Psoas muscle (tissue), 8 donors: Measurements from ENCODE around the gene MNAT1. TPM values are rescaled to one million over a fixed set of nuclear protein-coding genes. Genes with fewer than 3 reads are reported as not detected.

Experiments
- ATAC-seq, 4 donors: fragments of 200-7000 bp; cut with Tn5 transposase; one replicate each; pipeline ENCODE4 v1.9.1; 2020; ENCODE audit warnings: moderate library complexity in 3 of 4, mild to moderate bottlenecking in 2 of 4
- DNase-seq, 2 donors: peaks; one replicate each; pipeline ENCODE4 v3.0.0-alpha.2; 2020
- H3K27ac ChIP-seq: fragments of 200-600 bp; one replicate; pipeline ENCODE4 v1.8.0; 2022
- H3K27me3 ChIP-seq, 3 donors: fragments of 200-600 bp in 1 of 3; one replicate each; pipeline versions ENCODE4 v1.6.1 to v1.8.0; 2013 to 2022; ENCODE audit warnings: low read length in 2 of 3, mild to moderate bottlenecking in 2 of 3, moderate library complexity in 1 of 3; ENCODE audit not compliant: insufficient read depth in 3 of 3
- H3K36me3 ChIP-seq, 2 donors: fragments of 200-600 bp in 1 of 2; one replicate each; pipeline versions ENCODE4 v1.6.1 to v1.8.0; 2013 to 2022; ENCODE audit warnings: low read depth in 1 of 2, mild to moderate bottlenecking in 1 of 2, moderate library complexity in 1 of 2; ENCODE audit not compliant: insufficient read depth in 1 of 2
- H3K4me1 ChIP-seq: fragments of 200-600 bp; one replicate; pipeline ENCODE4 v1.8.0; 2022
- H3K4me3 ChIP-seq: fragments of 200-600 bp; one replicate; pipeline ENCODE4 v1.8.0; 2022; ENCODE audit warnings: mild to moderate bottlenecking
- H3K9me3 ChIP-seq: fragments of 200-600 bp; one replicate; pipeline ENCODE4 v1.8.0; 2022
- WGBS, 3 donors: extraction: QIAGEN DNeasy Blood & Tissue Kit; methylation state at CpG; one replicate each; pipeline versions ENCODE4 v1.1.6 to v1.1.7; 2013; 5-methylcytosine and 5-hydroxymethylcytosine counted together
- intact Hi-C, 2 donors: fragments of 100-400 bp; cut with DNase I; formaldehyde crosslinking; loops; one replicate each; pipeline versions ENCODE4 v1.11.0 to v1.14.2; 2022
- polyA plus RNA-seq, 3 donors: library from polyadenylated mRNA; stranded (reverse); fragments of 200-250 nt; gene quantifications; one replicate each; pipeline ENCODE4 v1.2.3, GENCODE V29; 2013
- total RNA-seq, 4 donors: library from RNA; stranded (reverse); fragmentation: NEBNext Ultra II Directional in 2 of 4; extraction: Animal tissue kit (Norgen Biotek cat#: 25700) in 2 of 4; gene quantifications; one replicate each; pipeline versions ENCODE4 v1.2.1 to v1.2.4, GENCODE V29; 2021 to 2023
- TF ChIP-seq, protein P1 (sequence below): fragments of 200-600 bp; IDR thresholded peaks from one replicate; pipeline ENCODE4 v1.8.0; 2022; ENCODE audit warnings: antibody characterized with exemption
- donor health status: healthy with polysubstance abuse.
- donor health status: DM: no; HTN: no; CAD: no; lungs with moderate emphysema.
- donor health status: Bipolar disorder and iron deficiency.
- donor health status: healthy.
- donor health status: DM: yes; HTN: yes; CAD: no.
- donor health status: DM: no; HTN: no; CAD: no.
- donor health status: DM: no; HTN: no; CAD: no.
- donor health status: DM: yes; HTN: yes; CAD: no.

The MNAT1 gene
- total and polyA plus RNA-seq, 7 donors = 24.0 to 74.3 (median 59.3) TPM

- intact Hi-C loops = no loop called here
- H3K36me3 ChIP-seq = no peaks in the 10 kb centered on the region
- no peak overlapping the region for H3K4me3 ChIP-seq
- DNase-seq = no peak
- no peak overlapping the region for H3K27ac ChIP-seq
- 90 to 96% (median 96%) methylated on average over 3 of the region's 3 CpGs for WGBS, 3 donors
- H3K4me1 ChIP-seq = no peaks in the 10 kb centered on the region
- TF ChIP-seq, protein P1, sequence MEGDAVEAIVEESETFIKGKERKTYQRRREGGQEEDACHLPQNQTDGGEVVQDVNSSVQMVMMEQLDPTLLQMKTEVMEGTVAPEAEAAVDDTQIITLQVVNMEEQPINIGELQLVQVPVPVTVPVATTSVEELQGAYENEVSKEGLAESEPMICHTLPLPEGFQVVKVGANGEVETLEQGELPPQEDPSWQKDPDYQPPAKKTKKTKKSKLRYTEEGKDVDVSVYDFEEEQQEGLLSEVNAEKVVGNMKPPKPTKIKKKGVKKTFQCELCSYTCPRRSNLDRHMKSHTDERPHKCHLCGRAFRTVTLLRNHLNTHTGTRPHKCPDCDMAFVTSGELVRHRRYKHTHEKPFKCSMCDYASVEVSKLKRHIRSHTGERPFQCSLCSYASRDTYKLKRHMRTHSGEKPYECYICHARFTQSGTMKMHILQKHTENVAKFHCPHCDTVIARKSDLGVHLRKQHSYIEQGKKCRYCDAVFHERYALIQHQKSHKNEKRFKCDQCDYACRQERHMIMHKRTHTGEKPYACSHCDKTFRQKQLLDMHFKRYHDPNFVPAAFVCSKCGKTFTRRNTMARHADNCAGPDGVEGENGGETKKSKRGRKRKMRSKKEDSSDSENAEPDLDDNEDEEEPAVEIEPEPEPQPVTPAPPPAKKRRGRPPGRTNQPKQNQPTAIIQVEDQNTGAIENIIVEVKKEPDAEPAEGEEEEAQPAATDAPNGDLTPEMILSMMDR = no peak
- no peak for ATAC-seq
- no peaks in the 10 kb centered on the region for H3K27me3 ChIP-seq
- peaks cover 4% of the 10 kb centered on the region for H3K9me3 ChIP-seq
Observed at GRCh38 chr14:60700598-60700997, 34.0 kb upstream of the MNAT1 start.

DNA sequence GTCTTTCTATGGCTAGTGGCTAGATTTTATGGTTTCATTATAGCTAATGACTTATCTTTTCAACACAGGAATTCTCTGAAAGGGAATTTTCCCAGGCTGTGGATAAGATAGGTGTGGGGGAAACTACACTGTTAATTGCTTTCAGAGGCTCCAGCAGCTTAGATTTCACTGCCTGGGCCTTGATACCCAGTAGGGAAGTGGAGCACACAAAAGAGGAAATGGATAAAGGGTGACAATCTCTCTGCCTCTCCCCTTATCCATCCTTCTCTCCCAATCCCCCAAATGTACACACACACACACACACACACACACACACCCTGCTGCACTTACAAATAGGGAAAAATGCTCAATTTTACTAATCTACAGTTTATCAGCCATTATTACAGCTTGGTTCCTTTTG lies 29.5 kb upstream of the MNAT1 start:
- Histone ChIP-seq H3K36me3 (no peaks in the 10 kb centered on the region), H3K4me3 (no peak overlapping the region), H3K4me1 (peaks cover under 1% of the 10 kb centered on the region), H3K27ac (no peak overlapping the region), H3K9me3 (peaks cover 4% of the 10 kb centered on the region), H3K27me3 (no peaks in the 10 kb centered on the region)
- intact Hi-C loops = no loop called here
- DNase-seq (no peak), ATAC-seq (no peak)
- TF ChIP-seq, protein P1 = no peak

- no peak overlapping the region for H3K27ac ChIP-seq
- DNase-seq (no peak), ATAC-seq (no peak)
- no peaks in the 10 kb centered on the region for H3K27me3 ChIP-seq
- intact Hi-C loops = no loop called here
- no peak overlapping the region for H3K4me3 ChIP-seq
- TF ChIP-seq, protein P1 = no peak
- 55 to 80% (median 57%) methylated on average over 3 of the region's 3 CpGs for WGBS, 3 donors
- peaks cover 15% of the 10 kb centered on the region for H3K4me1 ChIP-seq
- H3K36me3 ChIP-seq = no peaks in the 10 kb centered on the region
- H3K9me3 ChIP-seq = no peaks in the 10 kb centered on the region
Observed at GRCh38 chr14:60707858-60708257, 26.7 kb upstream of the MNAT1 start.

DNA sequence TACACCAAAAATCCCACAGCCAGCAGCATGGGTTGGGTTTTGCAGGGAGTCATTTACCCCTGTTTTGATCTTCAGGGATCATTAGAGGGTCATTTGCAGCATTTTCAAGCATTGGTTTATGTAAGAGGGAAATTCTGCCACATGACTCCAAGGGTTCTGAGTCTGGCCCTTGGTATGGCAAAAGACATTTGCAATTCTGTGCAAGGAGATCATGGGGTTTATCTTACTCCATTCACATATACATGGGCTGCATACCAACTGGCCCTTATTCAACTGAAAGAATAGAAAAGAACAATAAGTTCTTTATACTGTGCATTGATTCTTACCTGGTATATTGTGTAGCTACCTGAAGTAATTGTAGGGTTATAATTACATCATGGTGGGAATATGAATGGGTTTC lies 24.1 kb upstream of the MNAT1 start:
- ATAC-seq (no peak), DNase-seq (no peak)
- intact Hi-C loops = no loop called here
- peaks cover 29% of the 10 kb centered on the region for H3K4me1 ChIP-seq
- TF ChIP-seq, protein P1 = no peak
- H3K27ac ChIP-seq = no peak overlapping the region
- no peaks in the 10 kb centered on the region for H3K9me3 ChIP-seq
- no peaks in the 10 kb centered on the region for H3K27me3 ChIP-seq
- peaks cover 0 to 11% of the 10 kb centered on the region in 2 donors for H3K36me3 ChIP-seq
- no peak overlapping the region for H3K4me3 ChIP-seq

DNA sequence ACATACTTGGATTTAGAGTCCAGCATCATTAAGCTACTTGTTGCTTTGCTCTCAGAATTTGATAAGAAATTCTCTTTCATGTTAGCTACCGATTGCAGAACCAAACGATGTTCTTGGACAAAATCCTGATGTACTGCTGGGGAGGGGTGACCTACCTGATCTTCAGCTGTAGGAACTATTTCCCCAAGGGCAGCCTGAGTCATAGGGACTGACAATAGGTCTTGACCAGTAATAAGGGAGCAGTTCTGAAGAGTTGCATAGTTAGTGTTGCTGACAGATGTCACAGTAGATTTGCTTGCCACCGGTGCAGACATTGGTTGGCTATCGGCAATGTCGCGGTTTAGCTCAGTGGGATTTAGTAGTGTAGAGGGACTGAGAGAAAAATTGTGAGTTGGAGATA lies 21.0 kb upstream of the MNAT1 start:
- DNase-seq = no peak
- H3K9me3 ChIP-seq = no peaks in the 10 kb centered on the region
- TF ChIP-seq, protein P1 = no peak
- peaks cover 43% of the 10 kb centered on the region for H3K4me1 ChIP-seq
- H3K27me3 ChIP-seq = no peaks in the 10 kb centered on the region
- intact Hi-C loops = no loop called here
- peak; percentile 39 to 88 (median 78) for ATAC-seq
- 31 to 58% (median 41%) methylated on average over 6 of the region's 6 CpGs for WGBS, 3 donors
- H3K27ac ChIP-seq = peak overlapping the region; percentile 25
- peaks cover 0 to 32% of the 10 kb centered on the region in 2 donors for H3K36me3 ChIP-seq
- H3K4me3 ChIP-seq = peak overlapping the region; percentile 10
